HEK293T (cell line): ENCODE results near the gene CPA2.

Source experiments
- CTCF ChIA-PET: fragments of 350-600 bp; formaldehyde crosslinking; extraction: SDS; loops from one replicate; lab custom pipeline; 2021; ENCODE audit warnings: antibody characterized with exemption, inconsistent platforms; lab: Yijun Ruan, JAX
- POLR2A ChIA-PET: fragments of 350-600 bp; formaldehyde crosslinking; extraction: SDS; loops from one replicate; lab custom pipeline; 2020; ENCODE audit warnings: antibody characterized with exemption, inconsistent platforms; lab: Yijun Ruan, JAX
- DNase-seq: peaks from one replicate; pipeline ENCODE4 v3.0.0; 2012; ENCODE audit warnings: mixed read lengths; ENCODE audit errors: extremely low spot score
- ARNT ChIP-seq: fragments of 450-650 bp; IDR thresholded peaks from 2 replicates; pipeline ENCODE4 v1.6.1; 2017; ENCODE audit warnings: mild to moderate bottlenecking
- BHLHE40 ChIP-seq: fragments of 450-650 bp; IDR thresholded peaks from 2 replicates; pipeline ENCODE4 v1.6.1; 2016; ENCODE audit warnings: mild to moderate bottlenecking, moderate library complexity, borderline replicate concordance
- CTBP1 ChIP-seq: fragments of 450-650 bp; IDR thresholded peaks from 2 replicates; pipeline ENCODE4 v1.6.1; 2016; ENCODE audit warnings: borderline replicate concordance
- ELF4 ChIP-seq: fragments of 450-650 bp; IDR thresholded peaks from 2 replicates; pipeline ENCODE4 v1.6.1; 2017; ENCODE audit warnings: antibody characterized with exemption
- FOXA1 ChIP-seq: fragments of 450-650 bp; IDR thresholded peaks from 2 replicates; pipeline ENCODE4 v1.6.1; 2016; ENCODE audit warnings: mild to moderate bottlenecking
- FOXK2 ChIP-seq: fragments of 450-650 bp; IDR thresholded peaks from 2 replicates; pipeline ENCODE4 v1.6.1; 2016; ENCODE audit warnings: mild to moderate bottlenecking
- FOXM1 ChIP-seq: fragments of 450-650 bp; IDR thresholded peaks from 2 replicates; pipeline ENCODE4 v1.6.1; 2017; ENCODE audit warnings: mild to moderate bottlenecking, borderline replicate concordance
- HDGF ChIP-seq: fragments of 450-650 bp; IDR thresholded peaks from 2 replicates; pipeline ENCODE4 v1.6.1; 2017; ENCODE audit warnings: antibody characterized with exemption, borderline replicate concordance
- L3MBTL2 ChIP-seq: fragments of 450-650 bp; conservative IDR thresholded peaks from 2 replicates; pipeline ENCODE4 v1.6.1; 2016; ENCODE audit warnings: mild to moderate bottlenecking
- LEF1 ChIP-seq: fragments of 450-650 bp; IDR thresholded peaks from 2 replicates; pipeline ENCODE4 v1.6.1; 2017; ENCODE audit warnings: mild to moderate bottlenecking, borderline replicate concordance
- NFRKB ChIP-seq: fragments of 450-650 bp; IDR thresholded peaks from 2 replicates; pipeline ENCODE4 v1.6.1; 2016; ENCODE audit warnings: mild to moderate bottlenecking, moderate library complexity
- PKNOX1 ChIP-seq: fragments of 450-650 bp; IDR thresholded peaks from 2 replicates; pipeline ENCODE4 v1.6.1; 2016
- SP1 ChIP-seq: fragments of 450-650 bp; IDR thresholded peaks from 2 replicates; pipeline ENCODE4 v1.6.1; 2017
- SUZ12 ChIP-seq: fragments of 450-650 bp; IDR thresholded peaks from 2 replicates; pipeline ENCODE4 v1.6.1; 2016; ENCODE audit warnings: mild to moderate bottlenecking
- TARDBP ChIP-seq: fragments of 450-650 bp; IDR thresholded peaks from 2 replicates; pipeline ENCODE4 v1.6.1; 2016
- ZNF384 ChIP-seq: fragments of 450-650 bp; IDR thresholded peaks from 2 replicates; pipeline ENCODE4 v1.6.1; 2016

The CPA2 gene

GRCh38 chr7:130256704-130257103, 10.0 kb upstream of the CPA2 start:
- TF ChIP-seq L3MBTL2: no peak
- no peak for TF ChIP-seq FOXA1
- no peak for TF ChIP-seq TARDBP
- no peak for TF ChIP-seq ARNT
- no peak for TF ChIP-seq FOXM1
- TF ChIP-seq PKNOX1: no peak
- no peak for TF ChIP-seq LEF1
- TF ChIP-seq BHLHE40: no peak
- no peak for TF ChIP-seq SP1
- TF ChIP-seq FOXK2: no peak
- no peak for TF ChIP-seq ZNF384
- no peak for TF ChIP-seq CTBP1
- no peak for TF ChIP-seq ELF4
- TF ChIP-seq NFRKB: no peak
- TF ChIP-seq SUZ12: no peak
- no peak for TF ChIP-seq HDGF
- DNase-seq: no peak
- POLR2A ChIA-PET: no interaction called here
- CTCF ChIA-PET: no interaction called here

- TF ChIP-seq TARDBP: no peak
- TF ChIP-seq NFRKB: no peak
- TF ChIP-seq BHLHE40: no peak
- TF ChIP-seq FOXK2: no peak
- TF ChIP-seq ELF4: no peak
- TF ChIP-seq PKNOX1: no peak
- TF ChIP-seq SP1: no peak
- no peak for TF ChIP-seq CTBP1
- no peak for TF ChIP-seq LEF1
- no peak for TF ChIP-seq ARNT
- no peak for DNase-seq
- ChIA-PET POLR2A (interaction anchor here (0.6 kb wide), 1 partner anchor 580 kb away, joined by 3 read pairs; no protein-coding TSS in a partner anchor), CTCF (interaction anchor here (0.6 kb wide), 1 partner anchor 10 kb away, joined by 3 read pairs; no protein-coding TSS in a partner anchor)
These were observed 8.1 kb upstream of the CPA2 start for GRCh38 chr7:130258494-130259078.

GRCh38 chr7:130262448-130262847, 4.2 kb upstream of the CPA2 start:
- DNase-seq: no peak
- CTCF ChIA-PET: no interaction called here

GRCh38 chr7:130263130-130263529, 3.5 kb upstream of the CPA2 start:
- TF ChIP-seq BHLHE40: no peak
- TF ChIP-seq ARNT: no peak
- TF ChIP-seq SUZ12: no peak
- no peak for TF ChIP-seq PKNOX1
- TF ChIP-seq FOXK2: no peak
- TF ChIP-seq SP1: no peak
- CTCF ChIA-PET: no interaction called here
- POLR2A ChIA-PET: interaction anchor here (2.5 kb wide), 1 partner anchor 10 kb away, joined by 12 read pairs; no protein-coding TSS in a partner anchor

More at GRCh38 chr7:130262448-130262847, 4.2 kb upstream of the CPA2 start:
- TF ChIP-seq ZNF384: no peak
- TF ChIP-seq SUZ12: no peak
- no peak for TF ChIP-seq FOXK2
- no peak for TF ChIP-seq FOXM1
- TF ChIP-seq L3MBTL2: no peak
- POLR2A ChIA-PET: interaction anchor here (2.5 kb wide), 1 partner anchor 11 kb away, joined by 12 read pairs; no protein-coding TSS in a partner anchor

GRCh38 chr7:130266961-130267321, 278 bp downstream of the CPA2 start:
- DNase-seq: no peak
- ChIA-PET CTCF (no interaction called here), POLR2A (no interaction called here)
- TF ChIP-seq SUZ12 (no peak), HDGF (no peak), LEF1 (no peak), CTBP1 (no peak), ZNF384 (no peak), L3MBTL2 (no peak), ELF4 (no peak), SP1 (no peak), PKNOX1 (no peak), ARNT (no peak), TARDBP (no peak), NFRKB (no peak), FOXA1 (no peak), BHLHE40 (no peak), FOXK2 (no peak), FOXM1 (no peak)

More at GRCh38 chr7:130263130-130263529, 3.5 kb upstream of the CPA2 start:
- no peak for DNase-seq
